ENCODE results near the gene PLA2G6.

The PLA2G6 gene

GRCh38 chr22:38129856-38130255 lies 51.8 kb downstream of the PLA2G6 start:
- no peak overlapping the region for H3K27ac ChIP-seq
- TF ChIP-seq CTCF (IDR thresholded peaks at IDR 0.05): no peak
- no peak for DNase-seq (ENCODE audit: low spot score)
- H3K4me3 ChIP-seq: no peak overlapping the region

- TF ChIP-seq CTCF (IDR thresholded peaks at IDR 0.05): no peak
- Histone ChIP-seq H3K4me3 (no peak overlapping the region), H3K27ac (no peak overlapping the region)
- DNase-seq (ENCODE audit: low spot score): no peak
Observed at GRCh38 chr22:38129021-38129420, 52.6 kb downstream of the PLA2G6 start.

- H3K27ac ChIP-seq: no peak overlapping the region
- DNase-seq (ENCODE audit: low spot score): no peak
- no peak overlapping the region for H3K4me3 ChIP-seq
- no peak for TF ChIP-seq CTCF (IDR thresholded peaks at IDR 0.05)
Observed at GRCh38 chr22:38127869-38128268, 53.8 kb downstream of the PLA2G6 start.

GRCh38 chr22:38126928-38127668 lies 54.5 kb downstream of the PLA2G6 start:
- no peak for DNase-seq (ENCODE audit: low spot score)
- no peak overlapping the region for H3K27ac ChIP-seq
- no peak overlapping the region for H3K4me3 ChIP-seq
- no peak for TF ChIP-seq CTCF (IDR thresholded peaks at IDR 0.05)

- TF ChIP-seq CTCF (IDR thresholded peaks at IDR 0.05): no peak
- Histone ChIP-seq H3K27ac (no peak overlapping the region), H3K4me3 (no peak overlapping the region)
- no peak for DNase-seq (ENCODE audit: low spot score)
Observed at GRCh38 chr22:38125751-38126201, 55.9 kb downstream of the PLA2G6 start.

GRCh38 chr22:38125038-38125610 lies 56.5 kb downstream of the PLA2G6 start:
- H3K27ac ChIP-seq: no peak overlapping the region
- DNase-seq (ENCODE audit: low spot score): no peak
- no peak for TF ChIP-seq CTCF (IDR thresholded peaks at IDR 0.05)
- no peak overlapping the region for H3K4me3 ChIP-seq
